ENCODE results near the gene POLR2E. TPM values are rescaled to one million over a fixed set of nuclear protein-coding genes. Genes with fewer than 3 reads are reported as not detected.
"Not testable (repeated sequence)": the region's sequence is repeated elsewhere in the genome, so short reads cannot be mapped to it uniquely, and the experiment has no call there.

POLR2E gene
- total RNA-seq, 2 donors from 2014 or later, result 24.9 to 78.1 TPM

- TF ChIP-seq POLR2A (IDR thresholded peaks at IDR 0.05) (no peak), CTCF (IDR thresholded peaks at IDR 0.05) (no peak)
- Histone ChIP-seq H3K27me3 (no peaks in the 10 kb centered on the region), H3K4me3 (no peak overlapping the region), H3K4me1 (peaks cover 27% of the 10 kb centered on the region), H3K27ac (peak overlapping the region; percentile 44 to 86 (median 70)), H3K9me3 (no peaks in the 10 kb centered on the region), H3K36me3 (replicated peaks in 1 of 2; ENCODE audit: insufficient read depth in 1 of 2, low read depth in 2 of 2) (peaks cover 0 to 1% of the 10 kb centered on the region in 2 donors)
- DNase-seq, result no peak
- WGBS, 2 donors, result 66 to 94% methylated on average over 16 to 42 of the region's 48 CpGs
- no peak for ATAC-seq
- intact Hi-C loops (cut with DNase I), result no loop called here
These were observed 37.6 kb upstream of the POLR2E start for GRCh38 chr19:1132552-1133383.

DNA sequence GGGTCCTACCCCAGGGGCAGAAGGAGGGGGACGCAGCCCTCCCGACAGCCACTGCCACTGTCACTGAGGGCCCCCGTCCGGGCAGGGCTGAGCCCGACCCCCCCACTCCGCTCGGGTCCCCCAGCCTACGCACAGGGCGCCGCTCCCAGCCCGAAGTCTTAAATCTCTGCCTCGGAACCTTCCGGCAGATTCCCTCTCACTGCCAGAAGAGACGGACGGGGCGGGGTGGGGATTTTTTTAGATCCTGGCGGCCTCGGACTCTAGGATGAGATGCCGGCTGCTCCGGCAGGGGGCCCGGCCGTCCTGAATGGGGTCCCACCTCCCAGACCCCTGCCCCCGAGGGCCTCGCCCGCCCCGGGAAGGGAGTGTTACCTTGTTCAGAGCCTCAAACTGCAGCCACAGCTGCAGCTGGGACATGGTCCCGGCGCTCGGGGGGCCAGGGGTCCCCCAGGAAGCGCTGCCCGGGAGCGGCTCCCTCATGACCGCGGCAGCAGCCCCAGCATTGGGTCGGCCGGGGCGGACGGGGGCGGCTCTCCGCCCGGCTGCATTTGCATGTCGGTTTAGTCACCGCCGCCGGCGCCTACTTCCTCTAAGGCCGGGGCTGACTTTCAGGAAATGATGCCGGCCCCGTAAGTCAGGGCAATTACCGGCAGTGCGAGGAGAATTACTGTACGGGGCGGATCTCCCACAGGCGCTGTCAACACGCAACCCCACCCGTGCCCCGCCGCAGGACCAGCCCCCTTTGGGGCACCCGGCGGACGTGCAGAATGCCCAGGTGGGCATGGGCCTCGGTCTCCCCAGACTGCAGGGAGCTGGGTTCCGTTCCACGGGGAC, 36.8 kb upstream of the POLR2E start:
- Histone ChIP-seq H3K4me1 (peaks cover 27% of the 10 kb centered on the region), H3K27me3 (no peaks in the 10 kb centered on the region), H3K4me3 (no peak overlapping the region), H3K27ac (peak overlapping the region; percentile 44 to 86 (median 70)), H3K9me3 (no peaks in the 10 kb centered on the region), H3K36me3 (replicated peaks in 1 of 2; ENCODE audit: insufficient read depth in 1 of 2, low read depth in 2 of 2) (peaks cover 4 to 6% of the 10 kb centered on the region in 2 donors)
- DNase-seq (peak; percentile 51 to 85 (median 66)), ATAC-seq (peak; percentile 58)
- no peak for TF ChIP-seq CTCF (IDR thresholded peaks at IDR 0.05)
- peak in 2 of 3 donors; percentile 30 to 47 for TF ChIP-seq POLR2A (IDR thresholded peaks at IDR 0.05)
- intact Hi-C loops (cut with DNase I), result no loop called here
- WGBS, 2 donors, result 48 to 89% methylated on average over 32 to 63 of the region's 64 CpGs

- Histone ChIP-seq H3K4me1 (peaks cover 27% of the 10 kb centered on the region), H3K27me3 (no peaks in the 10 kb centered on the region), H3K4me3 (no peak overlapping the region), H3K36me3 (replicated peaks in 1 of 2; ENCODE audit: insufficient read depth in 1 of 2, low read depth in 2 of 2) (peaks cover 8% of the 10 kb centered on the region in 2 donors), H3K27ac (peak overlapping the region in 3 of 4 donors; percentile 44 to 86 (median 79)), H3K9me3 (no peaks in the 10 kb centered on the region)
- ATAC-seq, result no peak
- TF ChIP-seq CTCF (IDR thresholded peaks at IDR 0.05) (no peak), POLR2A (IDR thresholded peaks at IDR 0.05) (no peak)
- WGBS, 2 donors, result 77 to 79% methylated on average over 10 to 22 of the region's 22 CpGs
- DNase-seq, result no peak
- intact Hi-C loops (cut with DNase I), result no loop called here
These were observed 35.9 kb upstream of the POLR2E start for GRCh38 chr19:1130771-1131717.

- peaks cover 27% of the 10 kb centered on the region for H3K4me1 ChIP-seq
- H3K27ac ChIP-seq, result no peak overlapping the region
- intact Hi-C loops (cut with DNase I), result no loop called here
- no peak for TF ChIP-seq POLR2A (IDR thresholded peaks at IDR 0.05)
- TF ChIP-seq CTCF (IDR thresholded peaks at IDR 0.05), result no peak
- no peaks in the 10 kb centered on the region for H3K9me3 ChIP-seq
- peaks cover 8 to 10% of the 10 kb centered on the region in 2 donors for H3K36me3 ChIP-seq (replicated peaks in 1 of 2; ENCODE audit: insufficient read depth in 1 of 2, low read depth in 2 of 2)
- H3K27me3 ChIP-seq, result no peaks in the 10 kb centered on the region
- 95 to 96% methylated on average over 4 to 16 of the region's 18 CpGs for WGBS, 2 donors
- DNase-seq (no peak), ATAC-seq (no peak)
- H3K4me3 ChIP-seq, result no peak overlapping the region
These were observed 34.4 kb upstream of the POLR2E start for GRCh38 chr19:1129535-1129934.

DNA sequence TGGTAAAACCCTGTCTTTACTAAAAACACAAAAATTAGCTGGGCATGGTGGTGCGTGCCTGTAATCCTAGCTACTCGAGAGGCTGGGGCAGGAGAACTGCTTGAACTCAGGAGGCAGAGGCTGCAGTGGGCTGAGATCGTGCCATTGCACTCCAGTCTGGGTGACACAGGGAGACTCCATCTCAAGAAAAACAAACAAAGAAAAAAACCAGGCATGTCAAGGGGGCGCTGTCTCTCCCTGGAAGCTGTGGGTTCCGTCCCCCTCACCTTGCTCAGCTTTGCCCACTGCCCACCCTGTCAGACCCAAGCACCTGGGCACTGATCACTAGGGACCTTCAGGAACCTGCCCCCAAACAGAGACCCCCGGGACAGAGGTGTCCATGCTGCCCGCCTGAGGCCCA, 33.9 kb upstream of the POLR2E start:
- H3K27ac ChIP-seq; intact Hi-C loops (cut with DNase I); DNase-seq; H3K4me3 ChIP-seq; H3K9me3 ChIP-seq; H3K27me3 ChIP-seq; ATAC-seq: not testable (repeated sequence)
- H3K4me1 ChIP-seq, result peaks cover 27% of the 10 kb centered on the region
- H3K36me3 ChIP-seq (replicated peaks in 1 of 2; ENCODE audit: insufficient read depth in 1 of 2, low read depth in 2 of 2), result peaks cover 8 to 14% of the 10 kb centered on the region in 2 donors
- WGBS, 2 donors, result 87 to 97% methylated on average over 4 to 7 of the region's 7 CpGs

Data from body of pancreas (tissue), 4 donors.